ENCODE data around the gene ATG16L2.

ATG16L2 gene

DNA sequence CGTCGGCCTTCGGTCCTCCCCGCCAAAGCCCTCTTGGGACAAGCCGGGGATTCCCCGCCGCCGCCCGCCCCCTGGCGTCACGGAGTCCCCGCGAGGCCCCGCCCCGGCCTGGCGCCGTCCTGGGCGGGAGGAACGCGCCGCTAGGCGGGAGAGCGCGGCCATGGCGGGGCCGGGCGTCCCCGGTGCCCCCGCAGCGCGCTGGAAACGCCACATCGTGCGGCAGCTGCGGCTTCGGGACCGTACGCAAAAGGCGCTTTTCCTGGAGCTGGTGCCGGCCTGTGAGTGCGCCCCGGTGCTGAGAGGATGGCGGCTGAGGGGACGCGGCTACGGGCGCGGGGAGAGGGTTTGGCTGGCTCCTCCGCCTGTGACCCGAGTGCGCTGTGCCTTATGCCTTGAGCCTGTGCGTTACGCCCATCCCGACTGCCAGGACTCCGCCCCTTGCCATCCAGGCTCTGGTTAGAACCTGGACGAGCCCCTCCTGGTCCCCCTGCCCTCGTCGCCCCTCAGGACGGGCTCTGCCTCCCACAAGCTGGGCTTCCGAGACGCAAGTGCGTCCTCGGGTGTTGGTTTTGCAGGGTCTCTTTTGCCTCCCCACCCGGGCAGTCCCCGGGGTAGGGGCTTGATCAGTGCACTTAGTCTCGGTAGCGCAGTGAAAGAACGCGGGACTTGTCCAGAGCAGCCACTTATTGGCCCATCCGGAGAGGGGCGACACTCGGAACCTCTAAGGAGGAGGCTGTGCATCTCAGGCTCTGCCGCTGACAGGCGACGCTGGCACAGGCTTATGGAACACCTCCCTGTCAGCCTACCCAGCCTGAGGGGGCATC is at the start of gene ATG16L2:
ATG16L2 (plus strand) TSS at position 126 of the 824 bp plus-strand sequence; CDS start at position 161, 35 bp downstream.
- DNase-seq = peak; percentile 96

DNA sequence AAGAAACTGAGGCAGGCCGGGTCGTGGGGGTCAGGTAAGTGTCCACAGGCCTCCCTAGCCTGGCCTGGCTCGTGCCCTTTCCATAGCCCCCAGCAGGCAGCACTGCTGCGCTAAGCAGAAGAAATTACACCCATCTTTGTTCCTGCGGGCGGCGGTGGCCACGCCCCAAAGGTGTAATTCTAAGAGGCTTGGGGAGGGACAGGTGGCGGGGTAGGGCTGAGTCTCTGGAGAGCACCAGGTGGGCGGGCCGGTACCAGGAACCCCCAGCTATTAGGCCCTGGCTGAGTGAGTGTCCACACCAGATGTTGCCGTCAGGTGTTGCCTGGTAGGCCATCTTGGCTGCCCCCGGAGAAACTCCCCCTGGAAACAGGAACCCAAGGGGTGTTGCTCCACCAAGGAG is 49.7 kb upstream of the ATG16L2 start:
- no peak for DNase-seq

- no peak for DNase-seq
Measured at GRCh38 chr11:72766152-72766902, 47.9 kb upstream of the ATG16L2 start.

- DNase-seq = no peak
Measured at GRCh38 chr11:72767203-72768062, 46.8 kb upstream of the ATG16L2 start.

DNA sequence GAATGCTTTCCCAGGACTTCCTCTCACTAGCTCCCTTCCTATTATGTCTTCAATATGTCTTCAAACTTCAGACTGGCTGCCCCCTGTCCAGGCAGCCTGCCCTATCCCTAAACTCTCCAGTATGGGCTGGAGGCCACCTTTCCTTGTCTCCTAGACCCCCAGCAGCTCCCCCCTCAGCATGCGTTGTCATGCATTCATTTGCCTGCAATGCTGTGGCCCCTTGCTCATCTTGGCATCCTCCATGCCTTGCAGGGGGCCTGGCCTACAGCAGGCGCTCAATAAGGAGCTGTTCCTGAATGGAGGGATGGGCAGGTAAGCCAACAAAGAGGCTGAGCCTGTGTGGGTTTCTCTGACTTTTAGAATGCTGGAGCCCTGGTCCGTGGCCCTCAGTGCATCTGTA is 45.6 kb upstream of the ATG16L2 start:
- no peak for DNase-seq

DNA sequence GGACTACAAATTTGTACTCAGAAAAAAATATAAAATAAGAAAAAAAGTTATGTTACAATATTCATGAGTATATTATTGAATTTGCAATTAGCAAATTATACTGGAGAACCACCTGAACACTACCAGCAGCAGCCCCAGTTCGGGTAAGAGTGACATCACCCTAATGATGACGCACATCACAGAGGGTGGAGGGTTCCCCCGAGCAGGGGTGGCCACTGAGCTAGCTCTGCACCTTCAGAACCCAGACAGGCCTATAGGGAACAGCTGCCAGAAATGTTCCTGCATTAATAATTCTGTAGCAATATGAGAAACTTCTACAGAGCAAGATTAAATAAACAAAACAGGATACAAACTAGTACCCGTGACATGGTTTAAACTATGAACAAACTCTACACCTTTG is 44.5 kb upstream of the ATG16L2 start:
- no peak for DNase-seq

GRCh38 chr11:72770799-72771198 is 43.4 kb upstream of the ATG16L2 start:
- DNase-seq = no peak

- no peak for DNase-seq
Measured at GRCh38 chr11:72771507-72771906, 42.7 kb upstream of the ATG16L2 start.

DNA sequence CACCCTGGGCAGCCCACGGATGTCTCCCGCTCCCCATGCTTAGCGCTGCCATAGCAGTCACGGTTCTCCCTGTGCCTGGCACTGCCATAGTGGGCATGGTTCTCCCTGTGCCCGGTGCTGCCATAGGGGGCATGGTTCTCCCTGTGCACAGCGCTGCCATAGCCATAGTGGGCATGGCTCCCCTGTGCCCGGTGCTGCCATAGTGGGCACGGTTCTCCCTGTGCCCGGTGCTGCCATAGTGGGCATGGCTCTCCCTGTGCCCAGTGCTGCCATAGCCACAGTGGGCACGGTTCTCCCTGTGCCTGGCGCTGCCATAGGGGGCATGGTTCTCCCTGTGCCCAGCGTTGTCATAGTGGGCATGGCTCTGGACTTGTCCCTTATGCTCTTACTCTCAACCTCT is 42.2 kb upstream of the ATG16L2 start:
- DNase-seq = no peak

DNA sequence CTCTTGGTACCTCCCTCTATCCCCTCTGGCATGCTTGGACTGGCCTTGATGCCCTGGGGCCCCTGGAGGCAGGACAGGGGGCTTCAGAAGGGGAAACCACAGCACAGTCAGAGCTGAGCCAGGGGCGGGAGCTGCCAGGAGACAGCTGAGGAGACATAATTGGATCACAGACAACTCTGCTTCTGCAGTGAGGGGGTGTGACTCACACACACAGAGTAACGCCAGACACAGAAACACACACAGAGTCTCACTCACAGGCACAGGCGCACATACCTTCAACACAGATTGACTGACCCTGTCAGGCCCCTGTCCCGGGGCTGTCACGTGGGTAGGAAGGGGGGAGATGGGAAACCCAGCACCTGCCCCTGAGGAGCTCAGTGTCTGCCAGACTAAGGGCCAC is 40.9 kb upstream of the ATG16L2 start:
- no peak for DNase-seq

GRCh38 chr11:72773696-72774095 is 40.5 kb upstream of the ATG16L2 start:
- no peak for DNase-seq

DNA sequence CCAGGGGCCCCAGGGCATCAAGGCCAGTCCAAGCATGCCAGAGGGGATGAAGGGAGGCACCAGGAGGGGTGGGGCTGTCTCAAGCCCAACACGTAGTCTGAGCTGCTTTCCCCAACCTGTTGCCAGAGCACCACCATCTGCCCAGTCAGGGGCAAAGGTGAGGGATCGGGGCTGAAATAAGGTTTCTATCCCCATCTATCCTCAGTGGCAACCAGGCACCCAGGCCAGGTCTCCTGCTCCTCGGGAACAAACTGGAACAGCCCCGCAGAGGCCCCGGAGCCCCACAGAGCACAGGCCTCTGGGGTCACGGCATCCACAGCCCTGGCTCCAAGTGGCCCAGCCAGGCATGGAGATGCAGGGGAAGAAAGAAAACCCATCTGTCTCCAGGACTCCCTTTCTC is 39.7 kb upstream of the ATG16L2 start:
- no peak for DNase-seq

- no peak for DNase-seq
Measured at GRCh38 chr11:72775288-72776110, 38.7 kb upstream of the ATG16L2 start.

GRCh38 chr11:72776117-72776843 is 37.9 kb upstream of the ATG16L2 start:
- DNase-seq = no peak

- DNase-seq = no peak
Measured at GRCh38 chr11:72776844-72777754, 37.1 kb upstream of the ATG16L2 start.

DNA sequence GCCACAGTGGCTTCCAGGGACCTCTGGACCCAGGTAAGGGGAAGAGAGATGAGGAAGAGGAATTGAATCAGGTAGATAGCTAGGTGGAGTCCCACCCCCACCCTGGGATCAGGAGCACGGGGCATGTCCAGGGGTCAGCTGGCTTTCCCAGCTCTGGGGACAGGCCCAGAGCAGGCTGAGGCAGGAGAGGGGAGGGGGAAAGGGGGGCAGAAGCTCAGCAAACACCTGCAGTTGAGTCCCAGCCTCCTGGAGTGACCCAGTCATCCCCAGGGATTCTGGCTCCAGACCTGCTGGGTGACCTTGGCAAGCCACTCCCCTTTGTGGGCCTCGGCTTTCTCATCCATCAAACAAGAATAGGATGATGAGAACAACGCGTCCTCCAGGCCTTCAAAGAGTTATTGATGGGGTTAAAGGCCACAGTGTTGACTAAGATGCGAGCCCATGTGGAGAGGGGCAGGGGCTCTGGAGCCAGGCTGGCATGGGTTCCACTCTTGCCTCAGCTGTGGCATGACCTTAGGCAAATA is 36.4 kb upstream of the ATG16L2 start:
- DNase-seq = no peak

- no peak for DNase-seq
Measured at GRCh38 chr11:72778535-72779494, 35.4 kb upstream of the ATG16L2 start.

- peak; percentile 42 for DNase-seq
Measured at GRCh38 chr11:72779495-72780128, 34.6 kb upstream of the ATG16L2 start.
